ENCODE data around the gene GAB2.
A peak's percentile ranks its signal among the peaks of the same experiment; 100 is the strongest.

GAB2 gene

DNA sequence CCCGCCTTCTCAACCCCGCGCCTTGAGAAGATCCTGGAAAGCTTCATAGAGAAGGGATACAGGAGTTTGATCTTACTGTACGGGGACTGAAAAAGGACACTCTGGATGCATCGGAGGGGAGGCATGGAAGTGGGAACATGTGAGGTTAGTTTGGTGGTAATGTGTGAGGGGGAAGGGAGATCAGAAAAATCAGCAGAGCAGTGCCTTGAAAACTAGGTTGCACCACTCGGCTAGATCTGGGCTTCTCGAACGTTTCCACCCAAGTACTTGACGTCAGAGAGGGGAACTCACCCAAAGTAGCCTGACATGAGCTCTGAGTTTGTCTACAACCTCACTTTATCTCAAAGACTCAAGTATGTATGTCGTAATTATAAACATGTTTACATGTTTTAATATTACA lies 214.4 kb downstream of the GAB2 start:
- DNase-seq (ENCODE audit: low read depth): no peak

DNA sequence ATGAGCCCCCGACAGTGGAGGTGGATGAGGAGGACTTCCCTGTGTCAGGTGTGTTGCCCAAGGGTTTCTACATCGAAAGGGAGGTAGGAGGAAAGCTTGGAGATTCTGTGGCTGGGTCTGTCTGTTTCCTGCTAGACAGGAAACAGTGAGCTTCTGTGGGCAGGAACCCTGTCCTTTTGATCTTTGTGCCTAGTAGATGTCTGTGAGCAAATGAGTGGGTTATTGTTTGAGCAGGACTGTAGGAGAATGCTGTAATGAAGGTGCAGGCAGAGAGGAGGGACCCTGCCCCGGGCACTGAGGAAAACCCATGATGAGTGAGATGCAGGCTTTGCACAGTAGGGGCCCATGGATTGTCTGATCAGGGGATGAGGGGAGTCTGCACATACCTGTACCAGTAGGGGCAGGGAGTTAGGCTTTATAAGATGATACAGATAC lies 214.9 kb downstream of the GAB2 start:
- no peak for DNase-seq (ENCODE audit: low read depth)

DNA sequence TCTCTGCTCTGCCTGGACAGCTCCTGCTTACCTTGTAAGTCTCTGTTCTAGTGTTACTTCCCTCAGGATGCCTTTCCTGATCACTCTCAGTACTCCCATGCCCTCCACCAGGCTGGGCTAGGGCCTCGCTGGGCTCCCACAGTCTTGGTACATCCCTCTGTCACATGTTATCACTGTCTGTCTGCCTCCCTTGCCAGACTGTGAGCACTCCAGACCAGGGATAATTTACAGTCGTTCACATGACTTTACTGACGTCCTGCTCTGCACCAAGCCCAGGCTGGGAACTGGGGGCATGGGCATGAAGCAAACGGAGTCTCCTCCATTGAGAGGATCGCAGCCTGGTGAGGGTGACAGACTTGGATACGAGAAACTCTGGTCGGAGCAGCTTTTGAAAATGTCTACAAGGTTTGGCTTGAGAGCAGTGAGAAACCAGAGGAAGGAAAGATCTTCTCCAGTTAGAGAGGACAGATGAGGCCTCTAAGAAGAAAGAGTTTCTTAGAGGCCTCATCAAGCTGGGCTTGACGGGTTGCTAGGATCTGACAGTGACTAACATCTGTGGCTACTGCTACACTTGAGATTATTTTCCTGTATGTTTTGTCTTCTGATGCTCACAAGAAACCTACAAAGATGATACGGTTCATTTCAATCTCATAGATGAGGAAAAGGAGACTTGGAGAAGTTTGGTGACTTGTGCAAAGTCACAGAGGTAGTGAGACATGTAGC lies 216.4 kb downstream of the GAB2 start:
- DNase-seq (ENCODE audit: low read depth): no peak

DNA sequence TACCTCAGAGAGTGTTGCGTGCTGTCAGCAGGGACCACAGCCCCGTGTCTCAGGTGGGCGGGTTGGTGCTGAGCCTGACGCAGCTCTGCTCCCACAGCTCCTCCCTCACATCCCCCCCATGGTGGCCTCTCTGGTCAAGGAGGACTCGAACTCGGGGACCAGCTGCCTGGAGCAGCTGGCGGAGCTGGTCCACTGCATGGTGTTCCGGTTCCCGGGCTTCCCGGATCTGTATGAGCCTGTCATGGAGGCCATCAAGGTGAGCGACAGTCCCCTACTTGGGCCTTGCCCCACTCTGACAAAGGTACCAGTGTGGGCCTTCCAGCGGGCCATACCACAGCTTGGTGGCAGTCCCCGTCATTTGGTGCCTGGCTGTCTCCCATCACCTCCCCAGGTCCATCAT lies 217.1 kb downstream of the GAB2 start:
- DNase-seq (ENCODE audit: low read depth): no peak

DNA sequence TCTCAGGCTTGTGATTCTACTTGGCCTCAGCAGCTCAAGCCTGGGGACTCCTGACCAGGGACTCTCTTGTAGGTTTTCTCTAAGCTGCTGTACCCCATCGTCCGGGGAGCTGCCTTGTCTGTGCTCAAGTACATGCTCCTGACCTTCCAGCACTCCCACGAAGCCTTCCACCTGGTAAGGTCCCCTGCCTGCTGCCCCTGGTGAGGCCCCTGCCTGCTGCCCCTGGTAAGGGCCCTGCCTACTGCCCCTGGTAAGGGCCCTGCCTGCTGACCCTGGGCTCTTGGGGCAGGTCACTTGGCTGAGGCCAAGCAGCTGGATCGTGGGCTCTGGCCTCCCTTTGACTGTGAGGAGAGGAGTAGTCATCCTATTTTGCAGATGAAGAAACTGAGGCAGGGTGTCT lies 217.6 kb downstream of the GAB2 start:
- no peak for DNase-seq (ENCODE audit: low read depth)

DNA sequence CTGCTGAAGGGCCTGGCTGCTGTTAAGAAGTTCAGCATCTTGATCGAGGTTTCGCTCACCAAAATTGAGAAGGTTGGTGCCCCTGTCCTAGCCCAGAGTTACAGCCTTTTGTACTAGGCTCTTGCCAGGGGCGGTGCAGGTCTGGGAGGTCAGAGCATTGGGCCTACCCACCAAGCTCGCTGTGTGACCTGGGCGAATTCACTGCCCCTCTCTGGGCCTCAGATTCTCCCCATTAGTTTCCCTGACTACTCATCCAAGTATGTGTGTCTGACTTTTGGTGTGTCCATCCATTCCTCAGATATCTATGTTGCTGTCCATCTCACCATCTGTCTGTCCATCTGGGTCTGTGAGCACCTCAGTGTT lies 218.0 kb downstream of the GAB2 start:
- no peak for DNase-seq (ENCODE audit: low read depth)

DNA sequence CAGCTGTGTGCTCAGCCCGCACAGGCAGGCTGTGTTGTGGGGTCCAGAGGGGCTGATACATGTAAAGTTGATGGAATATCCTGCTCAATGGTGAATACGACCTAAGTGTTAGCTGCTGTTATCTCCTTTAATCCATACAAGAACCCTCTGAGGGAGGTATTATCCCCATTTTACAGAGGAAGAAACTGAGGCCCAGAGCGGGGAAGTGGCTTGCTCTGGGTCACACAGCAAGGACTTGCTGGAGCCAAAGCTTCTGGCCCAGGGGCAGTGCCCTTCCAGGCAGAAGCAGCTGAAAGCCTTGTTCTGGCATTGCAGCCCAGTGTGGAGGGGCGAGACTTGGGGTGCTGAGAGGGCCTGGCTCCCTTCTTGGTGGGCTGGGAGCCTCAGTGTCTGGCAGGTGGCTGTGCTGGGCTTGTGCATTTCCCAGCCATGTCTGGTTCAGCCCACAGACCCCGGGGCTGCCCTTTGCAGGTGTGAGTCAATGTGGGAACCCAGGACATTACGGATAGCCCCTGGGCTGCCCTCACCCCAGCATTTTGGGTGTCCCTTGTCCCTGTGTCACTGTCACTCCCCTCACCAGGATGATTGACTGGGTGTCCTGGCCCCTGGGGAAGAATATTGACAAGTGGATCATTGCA lies 218.5 kb downstream of the GAB2 start:
- no peak for DNase-seq (ENCODE audit: low read depth)

DNA sequence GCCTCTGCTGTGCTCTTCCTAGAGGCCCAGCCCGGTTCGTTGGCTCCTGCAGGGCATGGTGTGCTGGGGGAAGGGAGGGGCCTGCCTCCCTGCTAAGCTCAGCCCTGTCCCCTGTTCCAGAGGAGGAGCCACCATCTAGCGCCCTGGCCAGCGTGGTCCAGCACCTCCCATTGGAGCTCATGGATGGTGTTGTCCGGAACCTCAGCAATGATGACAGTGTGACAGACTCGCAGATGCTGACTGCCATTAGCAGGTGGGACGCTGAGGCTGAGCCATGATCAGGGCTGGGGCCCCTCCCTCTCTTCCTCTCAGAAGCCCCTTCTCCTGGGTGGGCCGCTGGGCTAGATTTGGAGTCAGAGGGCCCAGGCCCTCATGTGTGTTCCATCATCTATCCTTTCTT lies 219.8 kb downstream of the GAB2 start:
- DNase-seq (ENCODE audit: low read depth): no peak

DNA sequence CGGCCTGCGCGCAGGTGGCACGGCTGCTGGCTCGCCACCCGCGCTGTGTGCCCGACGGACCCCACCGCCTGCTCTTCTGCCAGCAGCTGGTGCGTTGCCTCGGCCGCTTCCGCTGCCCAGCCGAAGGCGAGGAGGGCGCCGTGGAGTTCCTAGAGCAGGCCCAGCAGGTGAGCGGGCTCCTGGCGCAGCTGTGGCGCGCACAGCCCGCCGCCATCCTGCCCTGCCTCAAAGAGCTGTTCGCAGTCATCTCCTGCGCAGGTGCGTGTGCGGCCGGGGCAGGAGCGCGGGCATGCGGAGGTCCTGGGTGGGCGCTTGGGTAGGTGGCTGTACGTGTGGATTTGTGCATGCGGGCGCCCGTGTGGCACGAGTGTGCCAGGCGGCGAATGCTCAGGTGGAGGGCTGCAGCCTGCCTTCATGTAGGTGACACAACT lies 220.9 kb downstream of the GAB2 start:
- no peak for DNase-seq (ENCODE audit: low read depth)

DNA sequence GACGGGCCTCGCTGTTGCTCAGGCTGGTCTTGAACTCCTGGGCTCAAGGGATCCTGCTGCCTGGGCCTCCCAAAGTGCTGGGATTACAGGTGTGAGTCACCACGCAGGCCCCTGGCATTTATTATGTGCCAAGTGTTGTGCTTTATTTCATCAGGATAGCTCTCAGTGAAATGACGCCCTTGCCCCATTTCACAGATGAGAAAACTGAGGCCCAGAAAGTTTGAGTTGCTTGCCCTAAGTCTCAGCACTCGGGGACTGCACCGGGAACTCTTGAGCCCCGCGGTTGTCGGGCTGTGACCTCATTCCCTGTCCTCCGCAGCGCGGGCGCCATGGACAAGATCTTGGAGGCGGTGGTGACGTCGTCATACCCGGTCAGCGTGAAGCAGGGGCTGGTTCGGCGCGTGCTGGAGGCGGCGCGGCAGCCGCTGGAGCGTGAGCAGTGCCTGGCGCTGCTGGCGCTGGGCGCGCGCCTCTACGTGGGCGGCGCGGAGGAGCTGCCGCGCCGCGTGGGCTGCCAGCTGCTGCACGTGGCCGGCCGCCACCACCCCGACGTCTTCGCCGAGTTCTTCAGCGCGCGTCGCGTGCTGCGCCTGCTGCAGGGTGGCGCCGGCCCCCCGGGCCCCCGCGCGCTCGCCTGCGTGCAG lies 221.6 kb downstream of the GAB2 start:
- no peak for DNase-seq (ENCODE audit: low read depth)

DNA sequence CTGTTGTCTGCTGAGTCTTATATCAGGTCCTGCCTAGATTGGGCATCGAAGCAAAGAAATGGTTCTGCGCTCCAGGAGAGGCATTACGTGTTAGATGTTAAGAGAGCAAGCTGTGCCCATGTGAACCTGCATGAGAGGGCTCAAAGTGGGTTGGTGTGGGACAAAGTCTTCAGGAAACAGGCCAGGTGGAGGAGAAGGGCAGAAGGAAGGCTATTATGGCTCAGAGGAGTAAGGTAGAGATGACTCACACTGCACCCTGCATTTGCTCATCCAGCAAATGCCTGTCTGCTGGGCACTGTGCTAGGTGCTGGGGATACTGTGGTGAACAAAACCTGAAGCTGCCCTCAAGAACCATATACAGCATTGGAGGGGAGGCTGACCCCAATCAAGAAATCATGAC lies 223.1 kb downstream of the GAB2 start:
- no peak for DNase-seq (ENCODE audit: low read depth)

DNA sequence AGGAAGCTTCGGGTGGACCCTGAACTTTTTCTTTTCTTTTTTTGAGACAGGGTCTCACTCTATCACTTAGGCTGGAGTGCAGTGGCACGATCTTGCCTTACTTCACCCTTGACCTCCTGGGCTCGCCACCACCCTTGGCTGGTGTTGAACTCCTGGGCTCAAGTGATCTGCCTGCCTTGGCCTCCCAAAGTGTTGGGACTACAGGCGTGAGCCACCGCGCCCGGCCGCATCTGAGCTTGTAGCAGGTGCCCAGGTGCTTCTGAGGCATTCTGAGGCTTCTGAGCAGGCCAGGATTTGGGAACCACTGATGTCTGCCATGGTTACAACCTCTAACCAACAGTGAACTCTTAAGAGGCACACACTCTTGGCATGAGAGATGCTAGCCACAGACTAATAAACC lies 223.8 kb downstream of the GAB2 start:
- DNase-seq (ENCODE audit: low read depth): no peak

DNA sequence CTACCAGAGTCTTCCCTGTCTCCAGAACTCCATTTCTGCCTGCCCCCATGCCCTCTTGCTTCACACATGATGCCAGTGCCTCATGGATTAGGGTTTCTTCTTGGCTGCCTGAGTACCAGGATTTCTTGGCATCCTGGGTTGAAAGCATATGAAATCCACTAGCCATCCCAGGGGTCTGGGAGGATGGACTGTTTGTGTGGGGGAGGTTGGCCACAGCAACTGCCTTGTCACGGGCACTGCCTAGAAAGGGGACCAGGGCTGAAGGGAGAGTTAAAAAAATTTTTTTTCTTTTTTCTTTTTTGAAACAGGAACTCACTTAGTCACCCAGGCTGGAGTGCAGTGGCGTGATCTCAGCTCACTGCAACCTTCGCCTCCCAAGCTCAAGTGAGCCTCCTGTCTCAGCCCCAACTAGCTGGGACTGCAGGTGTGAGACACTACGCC lies 224.7 kb downstream of the GAB2 start:
- DNase-seq (ENCODE audit: low read depth): no peak

DNA sequence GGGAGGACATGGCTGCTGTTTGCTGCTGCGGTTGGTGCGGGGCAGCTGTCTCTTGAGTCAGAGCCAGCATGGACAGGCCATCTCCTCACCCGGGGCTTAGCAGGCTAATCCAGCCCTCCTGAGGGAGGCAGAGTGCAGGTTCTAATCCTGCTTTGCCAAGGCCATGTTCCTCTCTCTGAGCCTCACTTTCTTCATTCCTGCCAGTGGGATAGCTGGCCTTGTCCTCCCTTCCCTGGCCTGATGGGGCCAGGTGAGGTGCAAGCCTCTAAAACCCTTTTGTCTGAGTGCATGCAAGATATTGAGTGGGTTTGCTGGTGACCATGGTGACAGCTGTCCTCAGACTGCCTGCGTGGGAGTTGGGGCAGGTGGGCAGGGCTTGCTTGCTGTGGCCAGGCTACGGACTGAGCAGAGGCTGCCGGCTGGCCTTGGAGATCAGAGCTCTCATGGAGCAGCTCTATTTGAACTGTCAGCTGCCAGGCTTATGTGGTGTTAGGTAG lies 225.3 kb downstream of the GAB2 start:
- no peak for DNase-seq (ENCODE audit: low read depth)

DNA sequence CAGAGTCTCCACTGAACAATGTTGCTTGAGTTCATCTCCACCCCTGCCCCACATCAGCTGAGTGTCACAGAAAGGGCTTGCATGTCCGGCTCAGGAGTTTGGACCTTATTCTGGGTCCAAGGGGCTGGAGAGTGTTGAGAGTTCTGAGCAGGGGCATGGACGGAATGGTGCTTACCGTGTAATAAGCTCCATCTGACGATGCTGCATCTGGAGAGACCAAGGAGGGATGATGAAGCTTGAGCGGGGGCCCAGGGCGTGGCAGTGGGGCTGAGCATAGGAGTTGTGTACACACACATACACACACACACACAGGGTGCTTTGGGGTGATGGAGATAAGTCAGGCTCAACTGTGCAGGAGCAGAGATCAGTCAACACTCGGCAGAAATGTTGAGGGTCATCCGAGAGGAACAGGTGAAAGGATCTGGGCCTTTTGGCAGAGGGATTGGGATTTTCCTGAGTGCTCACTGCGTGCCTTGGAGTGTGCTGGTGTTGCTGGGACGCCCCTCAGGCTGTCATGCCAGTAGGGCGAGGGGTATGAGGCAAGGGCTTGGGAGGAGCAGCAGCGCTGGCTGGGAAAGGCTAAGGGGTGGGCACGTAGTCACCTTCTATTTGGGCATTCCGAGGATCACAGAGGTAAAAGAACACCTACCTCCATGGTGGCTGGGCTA lies 226.6 kb downstream of the GAB2 start:
- DNase-seq (ENCODE audit: low read depth): no peak

DNA sequence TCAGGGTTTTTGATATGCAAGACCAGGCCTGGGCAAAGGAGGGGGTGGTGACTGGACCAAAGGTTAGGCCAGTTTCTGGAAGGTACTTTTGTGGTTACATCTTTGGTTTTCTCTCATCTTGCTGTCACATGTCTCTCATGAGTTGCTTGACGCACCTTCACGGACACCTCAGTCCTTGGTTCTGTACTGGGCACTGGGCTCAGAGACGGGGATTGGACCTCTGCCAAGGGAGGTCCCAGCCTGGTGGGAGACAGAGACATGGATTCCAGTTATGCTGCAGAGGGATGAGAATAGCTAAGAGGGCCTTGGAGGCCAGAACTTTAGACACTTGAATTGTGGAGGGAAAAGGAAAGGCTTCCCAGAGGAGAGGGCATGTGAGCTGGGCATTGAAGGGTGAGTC lies 227.2 kb downstream of the GAB2 start:
- no peak for DNase-seq (ENCODE audit: low read depth)

DNA sequence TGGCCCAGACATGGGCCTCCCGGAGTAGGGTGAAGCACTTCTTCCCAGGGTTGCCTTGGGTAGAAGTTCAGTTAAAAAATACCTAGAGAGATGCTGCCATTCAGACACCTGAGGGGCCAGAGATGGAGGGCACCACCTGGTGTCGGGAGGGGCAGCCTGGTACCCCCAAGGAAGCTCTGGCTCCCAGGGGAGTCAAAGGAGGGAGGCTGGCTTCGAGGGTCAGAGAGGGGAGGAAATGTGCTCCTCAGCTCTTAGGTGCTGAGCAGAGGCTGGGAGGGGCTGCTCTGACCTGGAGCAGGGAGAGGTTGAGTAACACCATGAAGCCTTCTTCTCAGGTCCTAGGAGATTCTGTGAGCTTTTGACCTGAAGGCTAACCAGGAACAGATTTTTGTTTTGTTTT lies 227.8 kb downstream of the GAB2 start:
- no peak for DNase-seq (ENCODE audit: low read depth)

DNA sequence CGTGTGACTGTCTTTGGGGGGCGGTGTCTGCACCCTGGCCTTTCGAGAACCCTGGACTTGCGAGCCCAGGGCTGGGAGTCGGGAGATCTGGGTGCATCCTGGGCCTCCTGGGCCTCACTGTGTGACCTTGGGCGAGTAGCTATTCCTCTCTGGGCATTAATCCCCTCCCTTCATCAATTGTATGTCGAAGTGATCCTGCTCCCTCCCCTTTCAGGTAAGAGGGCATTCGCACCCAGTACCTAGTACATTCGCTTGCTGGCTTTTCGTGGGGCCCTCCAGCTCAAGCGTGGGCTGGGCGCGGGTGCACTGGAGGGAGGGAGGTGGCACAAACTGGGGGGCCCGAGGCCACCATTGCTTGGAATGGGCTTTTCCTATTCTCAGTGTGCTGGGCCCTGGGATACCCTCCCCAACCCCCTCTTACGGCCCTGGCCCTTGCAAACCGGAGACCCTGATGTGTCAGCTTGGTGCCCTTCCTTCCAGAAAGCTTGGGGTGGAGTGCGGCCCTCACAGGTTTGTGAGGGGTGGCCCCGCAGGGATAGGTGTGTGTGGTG lies 228.4 kb downstream of the GAB2 start:
- DNase-seq (ENCODE audit: low read depth): no peak

DNA sequence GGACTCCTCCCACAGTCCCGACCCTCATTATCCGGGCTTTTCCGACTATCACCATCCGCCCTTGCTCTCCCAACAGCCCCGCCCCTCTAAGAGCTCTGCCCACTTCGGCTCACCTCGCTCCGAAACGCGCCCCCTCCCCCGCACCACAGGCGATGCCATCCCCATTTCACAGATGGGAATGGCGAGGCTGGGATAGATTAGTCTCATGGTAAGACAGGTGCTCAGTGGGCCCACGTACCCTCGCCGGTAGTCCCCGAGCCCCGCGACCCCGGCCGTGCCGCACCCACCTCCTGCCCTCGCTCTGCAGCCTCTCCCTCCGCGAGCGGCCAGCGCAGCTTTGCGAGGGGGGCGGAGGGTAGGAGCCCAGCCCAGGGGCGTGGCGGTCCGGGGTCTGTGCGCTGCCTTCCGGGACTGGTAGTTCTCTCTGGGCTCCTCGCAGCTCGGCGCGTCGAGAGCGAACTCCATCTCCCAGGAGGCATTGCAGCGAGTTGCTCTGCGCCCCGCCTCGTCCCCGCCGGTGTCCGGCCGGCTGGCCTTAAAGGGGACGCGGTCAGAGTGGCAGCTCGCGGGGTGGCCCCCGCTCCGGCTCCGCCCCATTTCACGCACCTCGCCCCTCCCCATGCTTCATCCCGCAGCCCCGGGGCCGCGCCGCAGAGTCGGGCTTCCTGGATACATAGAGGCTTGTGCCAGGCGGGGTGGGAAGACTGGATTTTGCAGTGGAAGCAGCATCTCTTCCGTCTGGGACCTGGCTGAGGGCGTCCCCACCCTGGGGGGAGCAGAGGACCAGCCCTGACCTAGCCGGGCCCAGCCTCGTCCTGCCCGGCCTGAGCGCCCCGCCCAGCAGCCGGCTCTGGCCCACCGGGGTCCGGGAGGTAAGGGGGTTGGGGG lies 229.1 kb downstream of the GAB2 start, which contains the start of the genes KCTD21 and USP35:
Gene KCTD21 (minus strand): TSS at position 341 of the 888 bp plus-strand sequence. CDS start 14,072 bp downstream, outside the sequence.
Gene USP35 (plus strand): TSS at position 634 of the 888 bp plus-strand sequence. CDS start 7,327 bp downstream, outside the sequence.
- peak; percentile 78 for DNase-seq (ENCODE audit: low read depth)

DNA sequence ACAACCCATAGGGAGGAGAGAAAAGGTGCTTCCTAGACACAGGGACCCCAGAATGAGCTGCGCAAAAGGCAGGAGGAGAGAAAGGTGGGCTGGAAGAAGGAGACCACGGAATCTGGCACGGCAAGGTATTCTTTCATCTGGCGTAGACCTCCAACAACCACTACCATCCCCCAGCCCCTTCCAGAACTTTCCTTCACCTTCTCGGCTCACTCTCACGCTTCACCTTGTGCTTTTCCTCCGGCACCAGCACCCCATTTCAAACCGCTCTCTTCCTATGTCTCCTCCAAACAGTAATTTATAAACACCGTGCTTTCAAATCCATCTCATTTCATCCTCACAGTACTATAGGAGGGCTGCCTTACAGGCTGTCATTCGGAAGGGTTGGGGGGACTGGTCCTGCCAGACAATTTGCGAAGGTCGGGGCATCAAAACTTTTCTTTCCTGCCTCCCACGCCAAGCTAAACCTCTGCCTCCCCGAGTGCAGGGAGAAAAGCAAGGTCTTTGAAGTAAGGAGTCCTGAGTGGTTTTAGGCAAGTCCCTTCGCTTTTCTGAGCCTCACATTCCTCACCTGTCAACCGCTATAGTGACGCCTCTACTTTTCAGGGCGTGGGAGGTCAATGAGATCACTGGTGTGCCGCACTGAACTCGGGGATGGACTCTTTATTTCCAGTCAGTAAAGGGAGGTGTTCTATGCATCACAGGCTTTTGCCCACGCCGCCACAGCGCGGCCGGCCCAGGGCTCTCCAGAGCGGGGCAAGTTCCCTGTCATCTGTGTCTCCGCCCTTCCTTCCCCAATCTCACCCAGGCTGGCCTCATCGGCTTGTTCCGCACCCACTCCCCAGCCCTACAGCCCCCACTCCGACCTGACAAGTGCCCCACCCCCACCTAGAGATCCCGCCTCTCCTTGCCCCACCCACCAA lies 230.0 kb downstream of the GAB2 start:
- DNase-seq (ENCODE audit: low read depth): no peak

Measured in stimulated activated CD8-positive, alpha-beta memory T cell treated with anti-CD3 and anti-CD28 coated beads, Interleukin-15, amount 100 ng/mL, for 1 hour (primary cell).